HEK293T (cell line): Measurements from ENCODE around the gene STEAP2.

Experiments
- CTCF ChIA-PET: fragments of 350-600 bp; formaldehyde crosslinking; extraction: SDS; loops from one replicate; lab custom pipeline; 2021; ENCODE audit warnings: antibody characterized with exemption, inconsistent platforms; lab: Yijun Ruan, JAX
- POLR2A ChIA-PET: fragments of 350-600 bp; formaldehyde crosslinking; extraction: SDS; loops from one replicate; lab custom pipeline; 2020; ENCODE audit warnings: antibody characterized with exemption, inconsistent platforms; lab: Yijun Ruan, JAX
- DNase-seq: peaks from one replicate; pipeline ENCODE4 v3.0.0; 2012; ENCODE audit warnings: mixed read lengths; ENCODE audit errors: extremely low spot score
- ARNT ChIP-seq: fragments of 450-650 bp; IDR thresholded peaks from 2 replicates; pipeline ENCODE4 v1.6.1; 2017; ENCODE audit warnings: mild to moderate bottlenecking
- BHLHE40 ChIP-seq: fragments of 450-650 bp; IDR thresholded peaks from 2 replicates; pipeline ENCODE4 v1.6.1; 2016; ENCODE audit warnings: mild to moderate bottlenecking, moderate library complexity, borderline replicate concordance
- CTBP1 ChIP-seq: fragments of 450-650 bp; IDR thresholded peaks from 2 replicates; pipeline ENCODE4 v1.6.1; 2016; ENCODE audit warnings: borderline replicate concordance
- ELF4 ChIP-seq: fragments of 450-650 bp; IDR thresholded peaks from 2 replicates; pipeline ENCODE4 v1.6.1; 2017; ENCODE audit warnings: antibody characterized with exemption
- FOXA1 ChIP-seq: fragments of 450-650 bp; IDR thresholded peaks from 2 replicates; pipeline ENCODE4 v1.6.1; 2016; ENCODE audit warnings: mild to moderate bottlenecking
- FOXK2 ChIP-seq: fragments of 450-650 bp; IDR thresholded peaks from 2 replicates; pipeline ENCODE4 v1.6.1; 2016; ENCODE audit warnings: mild to moderate bottlenecking
- FOXM1 ChIP-seq: fragments of 450-650 bp; IDR thresholded peaks from 2 replicates; pipeline ENCODE4 v1.6.1; 2017; ENCODE audit warnings: mild to moderate bottlenecking, borderline replicate concordance
- HDGF ChIP-seq: fragments of 450-650 bp; IDR thresholded peaks from 2 replicates; pipeline ENCODE4 v1.6.1; 2017; ENCODE audit warnings: antibody characterized with exemption, borderline replicate concordance
- L3MBTL2 ChIP-seq: fragments of 450-650 bp; conservative IDR thresholded peaks from 2 replicates; pipeline ENCODE4 v1.6.1; 2016; ENCODE audit warnings: mild to moderate bottlenecking
- LEF1 ChIP-seq: fragments of 450-650 bp; IDR thresholded peaks from 2 replicates; pipeline ENCODE4 v1.6.1; 2017; ENCODE audit warnings: mild to moderate bottlenecking, borderline replicate concordance
- NFRKB ChIP-seq: fragments of 450-650 bp; IDR thresholded peaks from 2 replicates; pipeline ENCODE4 v1.6.1; 2016; ENCODE audit warnings: mild to moderate bottlenecking, moderate library complexity
- PKNOX1 ChIP-seq: fragments of 450-650 bp; IDR thresholded peaks from 2 replicates; pipeline ENCODE4 v1.6.1; 2016
- SP1 ChIP-seq: fragments of 450-650 bp; IDR thresholded peaks from 2 replicates; pipeline ENCODE4 v1.6.1; 2017
- SUZ12 ChIP-seq: fragments of 450-650 bp; IDR thresholded peaks from 2 replicates; pipeline ENCODE4 v1.6.1; 2016; ENCODE audit warnings: mild to moderate bottlenecking
- TARDBP ChIP-seq: fragments of 450-650 bp; IDR thresholded peaks from 2 replicates; pipeline ENCODE4 v1.6.1; 2016
- ZNF384 ChIP-seq: fragments of 450-650 bp; IDR thresholded peaks from 2 replicates; pipeline ENCODE4 v1.6.1; 2016

Gene STEAP2

DNA sequence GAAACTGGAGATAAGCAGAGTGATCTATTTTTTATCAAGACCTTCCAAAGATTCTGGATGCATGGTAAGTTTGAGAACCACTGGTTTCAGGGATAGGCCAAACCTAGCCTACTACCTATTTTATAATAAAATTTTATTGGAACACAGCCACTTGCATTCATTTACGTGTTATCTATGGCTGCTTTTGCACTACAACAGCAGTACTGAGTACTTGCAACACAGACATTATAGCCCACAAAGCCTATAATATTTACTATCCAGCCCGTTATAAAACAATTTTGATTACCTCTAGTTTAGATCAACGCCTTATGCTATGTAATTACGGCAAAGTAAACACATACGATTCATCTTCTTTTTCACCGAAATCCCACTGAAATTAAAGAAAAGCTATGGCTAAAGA, 38.9 kb upstream of the STEAP2 start:
- TF ChIP-seq SP1 (no peak), ZNF384 (no peak), SUZ12 (no peak), HDGF (no peak), ELF4 (no peak), L3MBTL2 (no peak), TARDBP (no peak), FOXA1 (no peak), PKNOX1 (no peak), CTBP1 (no peak), LEF1 (no peak), ARNT (no peak), BHLHE40 (no peak), NFRKB (no peak), FOXK2 (no peak)
- CTCF ChIA-PET, result no interaction called here
- no peak for DNase-seq
- POLR2A ChIA-PET, result no interaction called here

DNA sequence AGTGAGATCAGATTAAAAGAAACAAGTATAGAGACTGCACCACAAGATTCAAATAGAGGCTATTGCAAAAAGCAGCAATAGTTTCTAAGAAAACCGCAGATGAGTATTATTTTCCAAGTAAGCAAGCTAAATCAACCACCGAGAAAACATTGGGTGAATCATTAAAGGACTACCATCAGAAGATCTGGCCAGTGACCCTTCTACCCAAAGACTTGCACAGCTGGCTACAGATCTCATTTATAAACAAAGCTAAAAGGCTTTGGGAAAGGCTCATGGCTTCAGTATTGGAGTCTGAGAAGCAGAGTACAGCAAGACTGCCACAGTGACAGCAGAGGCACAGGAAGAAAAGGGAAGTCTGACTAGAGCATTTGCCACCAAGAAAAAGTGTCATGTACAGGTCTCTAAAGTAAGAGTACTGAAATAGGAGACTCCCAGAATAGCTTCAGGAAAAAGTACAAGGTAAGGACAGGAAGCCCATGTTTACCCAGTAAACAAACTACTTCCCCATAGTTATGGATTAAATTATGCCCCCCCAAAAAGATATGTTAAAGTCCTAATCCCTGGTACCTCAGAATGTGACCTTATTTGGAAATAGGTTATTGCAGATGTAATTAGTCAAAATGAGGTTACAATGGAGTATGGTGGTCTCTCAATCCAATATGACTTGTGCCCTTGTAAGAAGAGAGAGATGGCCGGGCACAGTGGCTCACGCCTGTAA, 38.3 kb upstream of the STEAP2 start:
- TF ChIP-seq BHLHE40 (no peak), PKNOX1 (no peak), LEF1 (no peak), L3MBTL2 (no peak), FOXK2 (no peak), HDGF (no peak), ELF4 (no peak), SP1 (no peak), FOXM1 (no peak)
- CTCF ChIA-PET, result no interaction called here
- POLR2A ChIA-PET, result no interaction called here
- DNase-seq, result no peak

- ChIA-PET POLR2A (no interaction called here), CTCF (no interaction called here)
- TF ChIP-seq ELF4 (no peak), CTBP1 (no peak), FOXA1 (no peak), L3MBTL2 (no peak), ZNF384 (no peak), FOXK2 (no peak), SUZ12 (no peak), SP1 (no peak), HDGF (no peak), BHLHE40 (no peak), LEF1 (no peak), FOXM1 (no peak), NFRKB (no peak), PKNOX1 (no peak)
- DNase-seq, result no peak
Measured at GRCh38 chr7:90175667-90176066, 35.9 kb upstream of the STEAP2 start.

GRCh38 chr7:90176195-90176594, 35.3 kb upstream of the STEAP2 start:
- DNase-seq, result no peak
- TF ChIP-seq ARNT, result no peak
- TF ChIP-seq CTBP1, result no peak
- no peak for TF ChIP-seq FOXM1
- TF ChIP-seq HDGF, result no peak
- no peak for TF ChIP-seq ZNF384
- TF ChIP-seq FOXK2, result no peak
- TF ChIP-seq TARDBP, result no peak
- CTCF ChIA-PET, result no interaction called here
- POLR2A ChIA-PET, result no interaction called here

GRCh38 chr7:90178166-90178565, 33.4 kb upstream of the STEAP2 start:
- no peak for DNase-seq
- ChIA-PET POLR2A (no interaction called here), CTCF (no interaction called here)
- TF ChIP-seq CTBP1 (no peak), BHLHE40 (no peak), ELF4 (no peak), NFRKB (no peak), FOXK2 (no peak), FOXA1 (no peak), ARNT (no peak)

GRCh38 chr7:90178679-90179278, 32.8 kb upstream of the STEAP2 start:
- ChIA-PET CTCF (no interaction called here), POLR2A (no interaction called here)

More at GRCh38 chr7:90178679-90179278, 32.8 kb upstream of the STEAP2 start:
- no peak for DNase-seq
- TF ChIP-seq BHLHE40 (no peak), NFRKB (no peak), FOXM1 (no peak), PKNOX1 (no peak), CTBP1 (no peak), FOXA1 (no peak), LEF1 (no peak), HDGF (no peak), L3MBTL2 (no peak), FOXK2 (no peak), ZNF384 (no peak), ARNT (no peak), SP1 (no peak), TARDBP (no peak), ELF4 (no peak), SUZ12 (no peak)
